GM19395 (cell line): ENCODE data around the gene EHMT1.
"Not testable (repeated sequence)": the region's sequence is repeated elsewhere in the genome, so short reads cannot be mapped to it uniquely, and the experiment has no call there.

ENCODE experiments used
- ATAC-seq: cut with Tn5 transposase; IDR thresholded peaks from one replicate; pipeline ENCODE4 v1.9.1; 2021; ENCODE audit warnings: mild to moderate bottlenecking, moderate library complexity; ENCODE audit not compliant: unreplicated experiment

EHMT1 gene

DNA sequence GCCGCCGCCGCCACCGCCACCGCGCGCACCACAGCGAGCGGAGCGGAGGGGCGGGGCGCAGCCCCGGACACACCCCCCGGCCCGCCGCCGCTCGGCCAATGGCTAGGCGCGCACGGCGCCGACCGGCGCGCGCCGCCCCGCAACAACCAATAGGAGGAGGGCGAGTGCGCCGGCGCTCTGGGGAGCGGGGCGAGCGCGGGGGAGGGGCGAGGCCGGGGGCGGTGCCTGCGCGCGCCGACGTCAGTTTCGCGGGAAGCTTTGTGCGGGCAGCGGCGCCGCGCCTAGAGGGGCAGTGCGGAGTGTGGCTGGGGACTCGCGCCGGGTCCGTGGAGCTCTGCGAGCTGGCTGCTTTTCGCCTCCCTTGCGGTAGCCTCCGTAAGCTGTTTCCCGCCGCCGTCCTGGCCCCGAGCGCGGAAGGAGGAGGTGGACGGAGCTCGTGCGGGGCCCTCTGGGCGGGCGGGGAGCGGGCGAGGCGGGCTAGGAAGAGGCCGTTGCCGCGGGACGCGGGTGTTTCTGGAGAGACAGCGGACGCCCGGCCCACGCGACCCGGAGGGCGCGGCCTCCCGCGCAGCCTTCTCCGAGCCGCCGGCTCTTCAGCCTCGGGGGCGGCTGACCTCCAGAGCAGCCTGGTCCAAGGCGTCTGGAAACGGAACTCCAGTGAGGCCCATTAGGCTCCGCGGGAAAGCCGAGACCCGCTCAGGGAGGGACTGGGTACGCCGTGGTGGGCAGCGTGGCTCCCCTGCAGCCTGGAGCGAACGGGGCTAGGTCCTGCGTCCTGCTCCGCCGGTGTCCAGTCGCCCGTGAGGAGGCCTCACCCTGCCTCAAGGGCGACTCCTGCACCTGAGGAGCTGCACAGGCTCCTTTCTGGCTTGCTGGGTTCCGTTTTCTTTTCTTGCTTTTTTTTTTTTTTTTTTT lies 28.1 kb upstream of the EHMT1 start, which contains the start of gene ZMYND19:
ZMYND19 (minus strand) TSS at position 44 of the 915 bp plus-strand sequence. CDS start 249 bp downstream, outside the sequence.
- ATAC-seq = peak; percentile 76

DNA sequence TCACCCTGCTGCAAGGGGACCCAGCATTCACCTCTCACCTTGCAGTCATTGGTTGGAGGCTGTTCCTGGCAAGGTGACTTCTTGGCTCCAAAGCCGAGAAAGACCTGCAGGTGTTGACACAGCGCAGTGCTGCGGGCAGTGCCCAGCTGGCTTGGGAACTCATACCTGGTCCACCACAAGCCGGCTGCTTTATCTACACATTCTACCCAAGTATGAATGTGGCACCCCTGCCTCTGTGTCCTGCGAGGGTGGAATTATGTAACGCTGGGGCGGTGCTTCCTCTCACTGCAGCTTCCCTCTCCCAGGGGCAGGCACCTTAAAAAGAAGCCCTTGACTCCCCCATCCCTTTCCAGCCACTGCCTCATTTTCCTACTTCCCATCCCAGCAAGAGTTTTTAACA lies 26.0 kb upstream of the EHMT1 start:
- no peak for ATAC-seq

DNA sequence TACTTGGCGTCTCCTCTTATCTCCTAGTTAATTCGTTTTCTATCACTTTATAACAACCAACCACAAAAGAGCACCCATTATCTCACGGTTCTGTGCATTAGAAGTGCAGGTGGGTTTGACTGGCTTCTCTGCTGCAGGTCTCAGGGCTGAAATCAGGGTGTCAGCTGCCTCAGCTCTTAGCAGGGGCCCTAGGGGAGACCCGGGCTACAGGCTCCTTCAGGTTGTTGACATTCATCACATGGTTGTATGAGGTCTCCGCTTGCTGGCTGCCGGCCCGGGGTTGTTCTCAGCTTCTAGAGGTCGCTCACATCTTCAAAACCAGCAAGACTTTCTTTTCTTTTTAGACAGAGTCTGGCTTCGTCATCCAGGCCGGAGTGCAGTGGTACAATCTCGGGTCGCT lies 25.6 kb upstream of the EHMT1 start:
- ATAC-seq = no peak

DNA sequence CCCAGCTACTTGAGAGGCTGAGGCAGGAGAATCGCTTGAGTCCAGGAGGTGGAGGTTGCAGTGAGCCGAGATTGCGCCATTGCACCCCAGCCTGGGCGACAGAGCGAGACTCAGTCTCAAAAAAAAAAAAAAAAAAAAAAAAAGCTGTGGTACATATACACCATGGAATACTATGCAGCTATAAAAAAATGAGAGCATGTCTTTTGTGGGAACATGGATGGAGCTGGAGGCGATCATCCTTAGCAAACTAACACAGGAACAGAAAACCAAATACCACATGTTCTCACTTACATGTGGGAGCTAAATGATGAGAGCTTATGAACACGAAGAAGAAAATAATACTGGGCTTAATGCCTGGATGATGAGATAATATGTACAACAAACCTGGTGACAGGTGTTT lies 22.2 kb upstream of the EHMT1 start:
- ATAC-seq = not testable (repeated sequence)

DNA sequence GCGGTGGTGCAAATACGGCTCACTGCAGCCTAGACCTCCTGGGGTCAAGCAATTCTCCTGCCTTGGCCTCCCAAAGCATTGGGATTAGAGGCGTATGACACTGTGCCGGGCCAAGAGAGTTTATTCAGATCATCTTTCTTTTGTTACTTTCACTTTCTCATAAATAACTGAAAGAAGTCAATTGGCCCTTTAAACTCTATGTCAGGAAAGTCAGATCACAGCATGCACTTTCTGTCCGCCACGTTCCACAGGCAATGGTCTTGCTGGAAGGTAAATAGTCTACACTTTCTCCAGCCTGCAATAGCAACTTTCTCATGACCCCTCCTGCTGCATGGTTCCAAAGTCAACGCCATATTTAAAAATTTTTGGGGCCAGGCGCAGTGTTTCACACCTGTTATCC lies 19.9 kb upstream of the EHMT1 start:
- no peak for ATAC-seq

DNA sequence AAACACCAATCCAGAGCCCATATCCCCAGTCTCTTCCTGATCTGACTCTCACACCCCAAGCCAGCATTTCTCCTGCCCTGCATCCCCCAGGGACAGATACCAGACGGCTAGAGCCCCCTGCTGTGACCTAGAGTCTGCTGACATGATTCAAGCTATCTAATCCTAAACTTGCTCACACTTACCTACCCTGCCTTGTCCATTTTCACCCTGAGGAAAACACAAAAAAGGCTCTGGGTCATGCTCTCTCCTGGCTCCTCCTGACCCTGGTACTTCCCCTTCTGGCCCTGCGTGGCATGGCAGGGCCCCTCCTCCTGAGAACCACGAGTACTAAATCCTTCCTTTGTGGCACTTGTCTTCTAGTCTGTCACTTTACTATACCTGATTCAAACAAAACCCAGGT lies 16.1 kb upstream of the EHMT1 start:
- ATAC-seq = no peak

- ATAC-seq = no peak
Observed at GRCh38 chr9:137603879-137604278, 14.9 kb upstream of the EHMT1 start.

- no peak for ATAC-seq
Observed at GRCh38 chr9:137604345-137605086, 14.3 kb upstream of the EHMT1 start.

DNA sequence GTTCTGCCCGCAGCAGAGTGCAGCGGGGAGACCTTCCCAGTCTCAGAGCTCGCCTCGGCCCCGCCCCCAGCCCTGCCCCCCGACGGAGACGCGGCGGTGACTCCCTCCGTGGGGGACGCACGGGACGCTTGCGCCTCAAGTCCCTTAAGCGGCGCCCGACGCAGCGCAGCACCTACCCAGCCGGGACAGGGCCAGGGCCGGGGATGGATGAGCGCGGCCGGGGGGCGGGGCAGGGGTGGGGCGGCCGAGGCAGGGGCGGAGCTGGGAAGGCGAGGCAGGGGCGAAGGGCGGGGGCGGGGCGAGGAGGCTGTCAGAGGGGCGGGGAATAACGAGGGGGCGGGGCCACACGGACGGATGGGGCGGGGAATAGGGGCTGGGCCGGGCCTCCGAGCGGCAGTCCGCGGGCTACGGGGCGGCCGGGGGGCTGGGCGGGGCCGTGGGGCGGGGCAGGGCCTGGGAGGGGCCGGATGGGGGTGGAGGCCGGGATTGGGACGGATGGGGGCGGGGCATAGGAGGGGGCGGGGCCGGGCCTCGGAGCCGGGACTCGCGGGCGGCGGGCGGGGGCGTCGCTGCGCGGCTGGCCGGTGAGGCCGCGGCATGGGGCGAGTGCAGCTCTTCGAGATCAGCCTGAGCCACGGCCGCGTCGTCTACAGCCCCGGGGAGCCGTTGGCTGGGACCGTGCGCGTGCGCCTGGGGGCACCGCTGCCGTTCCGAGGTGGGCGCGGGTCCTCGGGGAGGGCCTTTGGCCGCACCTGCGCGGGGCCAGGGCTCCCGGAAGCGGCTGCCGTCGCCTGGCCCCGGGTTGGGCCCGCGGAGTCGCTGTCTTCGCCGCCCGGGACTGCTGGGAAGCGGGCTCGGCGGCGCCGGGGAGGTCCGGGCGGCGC lies 13.4 kb upstream of the EHMT1 start, which contains the start of gene ARRDC1:
ARRDC1 (plus strand) TSS at position 566 of the 884 bp plus-strand sequence; CDS start at position 598, 32 bp downstream.
- ATAC-seq = peak; percentile 59

DNA sequence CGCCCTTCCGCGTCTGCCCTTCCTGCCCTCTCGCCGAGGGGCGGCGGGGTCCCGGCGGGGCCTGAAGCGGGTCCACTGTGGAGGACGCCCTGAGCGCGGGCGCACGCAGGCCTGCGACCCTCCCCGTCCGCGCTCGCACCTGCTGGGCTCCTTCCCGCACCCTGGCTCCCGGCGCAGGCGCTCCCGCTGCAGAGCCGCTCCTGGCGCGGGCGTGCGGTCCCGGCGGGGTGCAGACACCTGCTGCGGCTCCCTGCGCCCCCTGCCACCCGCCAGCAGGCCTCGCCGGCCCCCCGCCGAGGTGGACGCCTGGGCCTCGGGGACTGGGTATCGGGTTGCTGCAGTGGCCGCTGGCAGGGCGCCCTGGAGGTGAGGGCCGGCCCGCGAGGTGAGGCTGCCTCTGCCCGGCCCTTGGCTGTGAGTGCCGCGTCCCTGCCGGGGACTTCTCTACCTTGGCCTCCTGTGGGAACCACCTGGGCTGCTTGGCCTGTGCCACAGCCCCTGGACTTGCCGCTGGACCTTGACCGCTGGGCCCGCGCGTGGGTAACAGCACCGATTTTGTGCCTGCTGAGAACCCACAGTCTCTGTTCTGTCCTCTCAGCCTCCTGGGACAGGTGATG lies 12.7 kb upstream of the EHMT1 start:
- peak; percentile 37 for ATAC-seq

GRCh38 chr9:137606734-137607138 lies 12.1 kb upstream of the EHMT1 start:
- no peak for ATAC-seq

- no peak for ATAC-seq
Observed at GRCh38 chr9:137607141-137607857, 11.5 kb upstream of the EHMT1 start.

GRCh38 chr9:137610944-137611343 lies 7.9 kb upstream of the EHMT1 start:
- no peak for ATAC-seq

DNA sequence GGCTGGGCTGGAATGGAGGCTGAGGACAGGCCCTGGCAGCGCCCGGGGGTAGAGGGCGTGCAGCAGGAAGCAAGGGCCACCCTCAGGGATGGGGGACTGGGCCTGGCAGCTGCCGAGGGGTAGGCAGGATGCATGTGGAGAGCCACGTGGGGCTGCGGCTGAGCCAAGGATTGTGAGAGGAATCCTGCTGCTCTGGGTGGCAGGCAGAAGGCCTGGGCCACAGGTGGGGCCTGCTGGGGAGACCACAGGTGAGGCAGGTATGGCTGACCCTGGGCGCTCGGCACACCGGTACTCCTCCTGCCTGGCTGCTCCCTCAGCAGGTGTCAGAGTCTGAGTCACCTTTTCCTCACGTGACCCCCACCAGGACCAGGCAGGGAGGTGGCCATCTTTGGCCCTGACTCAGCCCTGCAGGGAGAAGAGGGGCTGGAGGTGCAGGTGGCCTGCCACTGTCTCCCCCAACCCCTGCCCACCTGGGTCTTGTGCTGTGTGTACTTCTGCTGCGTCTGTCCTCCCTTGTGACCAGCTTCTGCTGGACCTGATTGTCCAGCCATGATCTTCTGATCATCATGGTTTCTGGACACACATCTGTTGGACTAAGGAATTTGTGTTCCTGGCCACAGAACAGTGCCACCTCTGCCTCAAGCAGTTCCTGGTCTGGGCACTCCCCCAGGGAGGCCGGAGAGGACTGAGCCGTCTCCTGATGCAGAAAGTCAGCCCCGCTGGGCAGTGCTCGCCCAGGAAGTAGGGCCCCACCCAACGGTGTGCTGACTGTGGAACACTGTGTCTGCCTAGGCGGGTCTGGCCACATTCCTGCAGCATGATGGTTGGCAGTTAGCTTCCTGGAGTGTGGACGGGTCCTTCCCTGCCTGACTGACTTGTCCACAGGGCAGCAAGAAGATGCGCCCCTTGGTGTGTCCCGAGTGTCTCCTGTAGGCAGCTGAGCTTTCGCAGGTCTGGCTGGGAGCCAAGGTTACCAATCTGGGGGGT lies 6.9 kb upstream of the EHMT1 start:
- no peak for ATAC-seq

DNA sequence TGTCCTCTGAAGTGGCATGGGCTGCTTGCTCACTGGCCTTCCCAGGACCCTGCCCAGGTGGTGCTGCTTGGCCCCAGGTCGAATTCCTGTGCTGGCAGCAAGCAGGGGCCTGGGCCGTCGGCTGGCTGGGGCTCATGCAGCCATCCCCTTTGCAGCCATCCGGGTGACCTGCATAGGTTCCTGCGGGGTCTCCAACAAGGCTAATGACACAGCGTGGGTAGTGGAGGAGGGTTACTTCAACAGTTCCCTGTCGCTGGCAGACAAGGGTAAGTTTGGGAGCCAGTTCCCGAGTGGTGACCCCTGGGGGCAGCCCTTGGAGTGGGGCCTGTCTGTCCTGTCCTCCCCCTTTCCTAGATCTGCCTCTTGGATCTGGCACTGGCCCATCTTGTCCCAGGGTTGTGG lies 6.1 kb upstream of the EHMT1 start:
- ATAC-seq = no peak

GRCh38 chr9:137613259-137613658 lies 5.5 kb upstream of the EHMT1 start:
- no peak for ATAC-seq

DNA sequence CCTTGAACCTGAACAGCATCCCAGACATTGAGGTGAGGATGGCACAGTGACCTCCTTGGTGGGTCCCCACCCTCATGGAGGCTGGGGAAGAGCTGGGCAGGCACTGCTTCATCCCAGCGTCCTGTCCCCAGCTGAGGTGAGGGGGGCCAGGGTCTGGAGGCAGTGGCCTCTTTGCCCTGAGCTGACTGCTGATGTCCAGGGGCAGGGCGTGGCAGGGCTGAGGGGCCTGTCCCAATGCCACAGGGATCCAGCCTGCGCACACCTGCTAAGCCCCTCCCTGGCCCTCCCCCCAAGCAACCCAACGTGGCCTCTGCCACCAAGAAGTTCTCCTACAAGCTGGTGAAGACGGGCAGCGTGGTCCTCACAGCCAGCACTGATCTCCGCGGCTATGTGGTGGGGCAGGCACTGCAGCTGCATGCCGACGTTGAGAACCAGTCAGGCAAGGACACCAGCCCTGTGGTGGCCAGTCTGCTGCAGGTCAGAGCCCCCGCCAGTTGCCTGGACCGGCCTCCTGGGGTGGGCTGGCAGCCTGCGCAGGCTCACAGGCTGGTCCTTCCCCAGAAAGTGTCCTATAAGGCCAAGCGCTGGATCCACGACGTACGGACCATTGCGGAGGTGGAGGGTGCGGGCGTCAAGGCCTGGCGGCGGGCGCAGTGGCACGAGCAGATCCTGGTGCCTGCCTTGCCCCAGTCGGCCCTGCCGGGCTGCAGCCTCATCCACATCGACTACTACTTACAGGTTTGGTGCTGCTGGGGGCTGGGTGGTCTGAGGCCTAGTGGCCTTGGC lies 4.9 kb upstream of the EHMT1 start:
- ATAC-seq = no peak
